Measurements from ENCODE around the gene DMD. TPM values are rescaled to one million over a fixed set of nuclear protein-coding genes. Genes with fewer than 3 reads are reported as not detected.

The DMD gene
- total and polyA plus RNA-seq, 12 donors: 28.5 to 228 (median 168) TPM

GRCh38 chrX:31464306-31464915 lies 1746.9 kb downstream of the DMD start:
- intact Hi-C loops (cut with DNase I): no loop called here
- DNase-seq (no peak), ATAC-seq (no peak)
- Histone ChIP-seq H3K36me3 (no peaks in the 10 kb centered on the region), H3K27me3 (no peaks in the 10 kb centered on the region), H3K9me3 (no peaks in the 10 kb centered on the region), H3K4me3 (no peak overlapping the region), H3K27ac (no peak overlapping the region), H3K4me1 (peaks cover 0 to 6% (median 0%) of the 10 kb centered on the region in 9 donors)
- no peak for TF ChIP-seq CTCF (IDR thresholded peaks at IDR 0.05)
- 37 to 39% methylated on average over 4 of the region's 4 CpGs for whole genome bisulfite sequencing, 2 donors

- Histone ChIP-seq H3K4me3 (no peak overlapping the region), H3K27ac (no peak overlapping the region), H3K27me3 (no peaks in the 10 kb centered on the region), H3K36me3 (no peaks in the 10 kb centered on the region), H3K4me1 (peaks cover 0 to 6% (median 0%) of the 10 kb centered on the region in 9 donors), H3K9me3 (no peaks in the 10 kb centered on the region)
- intact Hi-C loops (cut with DNase I): no loop called here
- ATAC-seq (no peak), DNase-seq (no peak)
- TF ChIP-seq CTCF (IDR thresholded peaks at IDR 0.05): no peak
Measured at GRCh38 chrX:31461266-31461665, 1750.1 kb downstream of the DMD start.

GRCh38 chrX:31459361-31459760 lies 1752.0 kb downstream of the DMD start:
- ATAC-seq: no peak
- Histone ChIP-seq H3K27me3 (no peaks in the 10 kb centered on the region), H3K27ac (no peak overlapping the region), H3K4me1 (peaks cover 0 to 4% (median 0%) of the 10 kb centered on the region in 9 donors), H3K36me3 (no peaks in the 10 kb centered on the region), H3K4me3 (no peak overlapping the region), H3K9me3 (no peaks in the 10 kb centered on the region)
- intact Hi-C loops (cut with DNase I): no loop called here
- no peak for DNase-seq
- no peak for TF ChIP-seq CTCF (IDR thresholded peaks at IDR 0.05)
- WGBS, 2 donors: 78 to 87% methylated on average over 5 of the region's 5 CpGs

- 44 to 59% methylated on average over 4 of the region's 4 CpGs for WGBS, 2 donors
- Histone ChIP-seq H3K36me3 (no peaks in the 10 kb centered on the region), H3K9me3 (no peaks in the 10 kb centered on the region), H3K27me3 (no peaks in the 10 kb centered on the region), H3K27ac (no peak overlapping the region), H3K4me3 (no peak overlapping the region), H3K4me1 (no peaks in the 10 kb centered on the region)
- intact Hi-C loops (cut with DNase I): no loop called here
- no peak for TF ChIP-seq CTCF (IDR thresholded peaks at IDR 0.05)
- ATAC-seq (no peak), DNase-seq (no peak)
Measured at GRCh38 chrX:31449965-31450364, 1761.4 kb downstream of the DMD start.
